Spleen (tissue), 11 donors: ENCODE measurements around the gene SLC25A10. TPM values are rescaled to one million over a fixed set of nuclear protein-coding genes. Genes with fewer than 3 reads are reported as not detected.
A peak's percentile ranks its signal among the peaks of the same experiment; 100 is the strongest.

Experiments used
- DNase-seq: peaks from one replicate; pipeline ENCODE4 v3.0.0-alpha.2; 2020
- H3K27ac ChIP-seq, 8 donors: fragments of 200-600 bp; sonication (generic) in 7 of 8; 1 replicate in 4 of 8; 2 replicates in 4 of 8; pipeline versions ENCODE4 v1.5.0 to v1.8.0; 2016 to 2021; ENCODE audit warnings: inconsistent platforms in 4 of 8, mild to moderate bottlenecking in 4 of 8, moderate library complexity in 1 of 8
- H3K27me3 ChIP-seq, 7 donors: fragments of 200-600 bp; sonication (generic) in 6 of 7; replicated peaks in 1 of 7; 1 replicate in 4 of 7; 2 replicates in 3 of 7; pipeline versions ENCODE4 v1.5.0 to v1.8.0; 2016 to 2021; ENCODE audit warnings: inconsistent platforms in 3 of 7, mild to moderate bottlenecking in 1 of 7
- H3K36me3 ChIP-seq, 6 donors: fragments of 200-600 bp; sonication (generic) in 5 of 6; 1 replicate in 4 of 6; 2 replicates in 2 of 6; pipeline versions ENCODE4 v1.5.0 to v1.8.0; 2016 to 2021; ENCODE audit warnings: inconsistent platforms in 2 of 6
- H3K4me1 ChIP-seq, 6 donors: fragments of 200-600 bp; sonication (generic) in 5 of 6; 1 replicate in 3 of 6; 2 replicates in 3 of 6; pipeline versions ENCODE4 v1.5.0 to v1.8.0; 2016 to 2021; ENCODE audit warnings: inconsistent platforms in 3 of 6
- H3K4me3 ChIP-seq, 8 donors: fragments of 200-600 bp; sonication (generic) in 7 of 8; 1 replicate in 4 of 8; 2 replicates in 4 of 8; pipeline versions ENCODE4 v1.5.0 to v1.8.0; 2016 to 2021; ENCODE audit warnings: inconsistent platforms in 4 of 8, mild to moderate bottlenecking in 4 of 8, moderate library complexity in 2 of 8
- H3K9me3 ChIP-seq, 8 donors: fragments of 200-600 bp; sonication (generic) in 7 of 8; 1 replicate in 4 of 8; 2 replicates in 4 of 8; pipeline versions ENCODE4 v1.5.0 to v1.8.0; 2016 to 2021; ENCODE audit warnings: inconsistent platforms in 4 of 8
- CTCF ChIP-seq, 11 experiments: fragments of 200-600 bp in 7 of 11; fragments of 450-650 bp in 4 of 11; sonication (generic) in 4 of 11; IDR thresholded peaks in 8 of 11; conservative IDR thresholded peaks in 3 of 11; 1 replicate in 7 of 11; 2 replicates in 4 of 11; pipeline versions ENCODE4 v1.4.0 to v1.8.0; 2016 to 2021; ENCODE audit warnings: antibody characterized with exemption in 11 of 11, inconsistent platforms in 4 of 11, mild to moderate bottlenecking in 1 of 11
- POLR2A ChIP-seq, 3 donors: fragments of 450-650 bp; IDR thresholded peaks; one replicate each; pipeline ENCODE4 v1.5.1; 2017; ENCODE audit warnings: antibody characterized with exemption in 3 of 3, mild to moderate bottlenecking in 1 of 3
- POLR2AphosphoS5 ChIP-seq, 3 donors: sonication (generic); formaldehyde crosslinking; IDR thresholded peaks; one replicate each; pipeline ENCODE4 v1.5.1; 2017; ENCODE audit warnings: antibody characterized with exemption in 3 of 3
- WGBS, 5 donors: extraction: QIAGEN DNeasy Blood & Tissue Kit in 3 of 5; methylation state at CpG; one replicate each; pipeline versions ENCODE4 v1.1.5 to v1.1.7; 2013 to 2018; 5-methylcytosine and 5-hydroxymethylcytosine counted together
- intact Hi-C: fragments of 100-400 bp; cut with DNase I; formaldehyde crosslinking; loops from one replicate; pipeline ENCODE4 v1.15.0; 2023; ENCODE audit warnings: low total_unique reads
- polyA plus RNA-seq, 3 donors: library from polyadenylated mRNA; stranded (reverse); fragments of 200-250 nt; gene quantifications; one replicate each; pipeline ENCODE4 v1.2.1, GENCODE V29; 2013
- total RNA-seq, 7 donors: library from RNA; depleted of rRNA in 3 of 7; stranded (reverse); fragments of >200 nt in 3 of 7; fragmentation: NEBNext Ultra II Directional in 4 of 7; extraction: Animal tissue kit (Norgen Biotek cat#: 25700) in 4 of 7; gene quantifications; one replicate each; pipeline versions ENCODE4 v1.1.0 to v1.2.1, GENCODE V29; 2016 to 2021
- donor health status: healthy with polysubstance abuse.
- donor health status: DM: no; HTN: no; CAD: no; lungs with moderate emphysema.
- donor health status: DM: no; HTN: no; CAD: no.
- donor health status: Bipolar disorder and iron deficiency.
- donor health status: healthy.
- donor health status: DM: no; HTN: no; CAD: no.
- donor health status: DM: yes; HTN: yes; CAD: no.

Gene SLC25A10
- total and polyA plus RNA-seq, 10 donors, result 2.9 to 7.7 (median 4.0) TPM

- intact Hi-C loops, result no loop called here
- 91 to 98% (median 94%) methylated on average over 17 to 19 of the region's 19 CpGs for WGBS, 5 donors
- no peak for DNase-seq
Measured at GRCh38 chr17:81694810-81695209, 17.3 kb upstream of the SLC25A10 start.

GRCh38 chr17:81695211-81695610 lies 16.9 kb upstream of the SLC25A10 start:
- intact Hi-C loops, result no loop called here
- TF ChIP-seq POLR2AphosphoS5 (IDR thresholded peaks at IDR 0.05) (no peak), POLR2A (IDR thresholded peaks at IDR 0.05) (no peak), CTCF (IDR thresholded peaks at IDR 0.05 in 8 of 11, conservative IDR thresholded peaks at IDR 0.05 in 3 of 11) (no peak)
- Histone ChIP-seq H3K4me1 (peaks cover 0 to 9% (median 0%) of the 10 kb centered on the region in 6 donors), H3K9me3 (no peaks in the 10 kb centered on the region), H3K27me3 (no peaks in the 10 kb centered on the region), H3K4me3 (no peak overlapping the region), H3K36me3 (peaks cover 3 to 100% (median 98%) of the 10 kb centered on the region in 6 donors), H3K27ac (no peak overlapping the region)
- no peak for DNase-seq
- 89 to 100% (median 93%) methylated on average over 2 to 6 of the region's 6 CpGs for WGBS, 5 donors

More at GRCh38 chr17:81694810-81695209, 17.3 kb upstream of the SLC25A10 start:
- Histone ChIP-seq H3K4me3 (no peak overlapping the region), H3K9me3 (no peaks in the 10 kb centered on the region), H3K27ac (no peak overlapping the region), H3K4me1 (peaks cover 0 to 9% (median 0%) of the 10 kb centered on the region in 6 donors), H3K36me3 (peaks cover 3 to 100% (median 99%) of the 10 kb centered on the region in 6 donors), H3K27me3 (no peaks in the 10 kb centered on the region)
- TF ChIP-seq POLR2A (IDR thresholded peaks at IDR 0.05) (no peak), POLR2AphosphoS5 (IDR thresholded peaks at IDR 0.05) (no peak), CTCF (IDR thresholded peaks at IDR 0.05 in 8 of 11, conservative IDR thresholded peaks at IDR 0.05 in 3 of 11) (no peak)

- H3K27ac ChIP-seq, result no peak overlapping the region
- 92 to 100% (median 95%) methylated on average over 10 to 22 of the region's 22 CpGs; no CpG with 5 or more reads in 1 of the 5 donors for WGBS, 5 donors
- no peak overlapping the region for H3K4me3 ChIP-seq
- peaks cover 0 to 15% (median 5%) of the 10 kb centered on the region in 6 donors for H3K4me1 ChIP-seq
- DNase-seq, result no peak
- H3K9me3 ChIP-seq, result no peaks in the 10 kb centered on the region
- peaks cover 3 to 100% (median 98%) of the 10 kb centered on the region in 6 donors for H3K36me3 ChIP-seq
- TF ChIP-seq POLR2AphosphoS5 (IDR thresholded peaks at IDR 0.05) (peak in 1 of 3 donors; percentile 50), POLR2A (IDR thresholded peaks at IDR 0.05) (no peak)
- intact Hi-C loops, result no loop called here
- no peaks in the 10 kb centered on the region for H3K27me3 ChIP-seq
Measured at GRCh38 chr17:81695801-81696200, 16.3 kb upstream of the SLC25A10 start.

GRCh38 chr17:81696218-81696941 lies 15.7 kb upstream of the SLC25A10 start:
- no peaks in the 10 kb centered on the region for H3K27me3 ChIP-seq
- intact Hi-C loops, result no loop called here
- 94 to 97% (median 96%) methylated on average over 21 to 40 of the region's 40 CpGs for WGBS, 5 donors
- H3K4me3 ChIP-seq, result no peak overlapping the region
- no peak for DNase-seq
- peaks cover 1 to 20% (median 10%) of the 10 kb centered on the region in 6 donors for H3K4me1 ChIP-seq
- H3K36me3 ChIP-seq, result peaks cover 3 to 100% (median 98%) of the 10 kb centered on the region in 6 donors
- no peak overlapping the region for H3K27ac ChIP-seq
- H3K9me3 ChIP-seq, result no peaks in the 10 kb centered on the region
- TF ChIP-seq CTCF (IDR thresholded peaks at IDR 0.05 in 8 of 11, conservative IDR thresholded peaks at IDR 0.05 in 3 of 11), result no peak
- no peak for TF ChIP-seq POLR2AphosphoS5 (IDR thresholded peaks at IDR 0.05)
- TF ChIP-seq POLR2A (IDR thresholded peaks at IDR 0.05), result no peak
